ENCODE results near the gene VAC14. TPM values are rescaled to one million over a fixed set of nuclear protein-coding genes. Genes with fewer than 3 reads are reported as not detected.

The VAC14 gene
- total and polyA plus RNA-seq, 2 of the 8 experiments (the other 6 are each of a cell fraction or from before 2014, with no cell fraction given) = 56.0 to 108 TPM

GRCh38 chr16:70713342-70713741 is 87.6 kb downstream of the VAC14 start (continued):
- TF ChIP-seq SAP30 (IDR thresholded peaks at IDR 0.05; ENCODE audit: insufficient read depth, insufficient replicate concordance, low read length) (no peak), USF2 (IDR thresholded peaks at IDR 0.05; ENCODE audit: low read length) (no peak), CHD2 (IDR thresholded peaks at IDR 0.05; ENCODE audit: low read length) (no peak), JUN (IDR thresholded peaks at IDR 0.05; ENCODE audit: low read depth, low read length) (no peak), SP4 (IDR thresholded peaks at IDR 0.05; ENCODE audit: low read length) (no peak), TEAD4 (IDR thresholded peaks at IDR 0.05; ENCODE audit: low read depth, low read length) (no peak), BRCA1 (IDR thresholded peaks at IDR 0.05; ENCODE audit: low read depth, low read length) (no peak), CHD7 (IDR thresholded peaks at IDR 0.05; ENCODE audit: insufficient replicate concordance, low read length) (no peak)
